Ovary (tissue), 9 donors: ENCODE results near the gene USP14. TPM values are rescaled to one million over a fixed set of nuclear protein-coding genes. Genes with fewer than 3 reads are reported as not detected.

Experiments used
- DNase-seq, 5 donors: peaks; one replicate each; pipeline ENCODE4 v3.0.0-alpha.2; 2019 to 2020
- H3K27ac ChIP-seq, 2 donors: fragments of 200-600 bp; one replicate each; pipeline versions ENCODE4 v1.5.1 to v1.8.0; 2019 to 2022
- H3K27me3 ChIP-seq: fragments of 200-600 bp; one replicate; pipeline ENCODE4 v1.8.0; 2022
- H3K36me3 ChIP-seq: fragments of 200-600 bp; sonication (generic); one replicate; pipeline ENCODE4 v1.5.1; 2019
- H3K4me1 ChIP-seq: one replicate; pipeline ENCODE4 v1.8.1; 2013; ENCODE audit warnings: mild to moderate bottlenecking, moderate library complexity; ENCODE audit not compliant: insufficient read depth
- H3K4me3 ChIP-seq: fragments of 200-600 bp; sonication (generic); one replicate; pipeline ENCODE4 v1.5.1; 2017
- H3K9me3 ChIP-seq, 2 donors: fragments of 200-600 bp in 1 of 2; sonication (generic) in 1 of 2; one replicate each; pipeline versions ENCODE4 v1.5.1 to v1.8.1; 2013 to 2019; ENCODE audit warnings: mild to moderate bottlenecking in 1 of 2, moderate library complexity in 1 of 2
- CTCF ChIP-seq, 3 donors: fragments of 450-650 bp in 2 of 3; fragments of 200-600 bp in 1 of 3; IDR thresholded peaks; one replicate each; pipeline versions ENCODE4 v1.5.1 to v1.8.0; 2016 to 2022; ENCODE audit warnings: antibody characterized with exemption in 3 of 3, mild to moderate bottlenecking in 1 of 3
- EP300 ChIP-seq: sonication (generic); formaldehyde crosslinking; IDR thresholded peaks from one replicate; pipeline ENCODE4 v1.6.1; 2017; ENCODE audit warnings: antibody characterized with exemption
- POLR2A ChIP-seq: fragments of 450-650 bp; IDR thresholded peaks from one replicate; pipeline ENCODE4 v1.6.1; 2017; ENCODE audit warnings: antibody characterized with exemption, mild to moderate bottlenecking, moderate library complexity
- WGBS, 3 donors: extraction: QIAGEN DNeasy Blood & Tissue Kit in 1 of 3; methylation state at CpG; one replicate each; pipeline versions ENCODE4 v1.1.5 to v1.1.7; 2013 to 2017; 5-methylcytosine and 5-hydroxymethylcytosine counted together
- intact Hi-C, 4 donors: fragments of 100-400 bp; cut with DNase I; formaldehyde crosslinking; loops; one replicate each; pipeline versions ENCODE4 v1.11.0 to v1.15.1; 2022 to 2023
- polyA plus RNA-seq, 2 donors: library from polyadenylated mRNA; stranded (reverse); fragments of 200-250 nt in 1 of 2; fragments of 350-450 nt in 1 of 2; fragmentation: Illumina TruSeq in 1 of 2; extraction: RNeasy Lipid Tissue Mini Kit (QIAGEN cat#74804) in 1 of 2; gene quantifications; one replicate each; pipeline ENCODE4 v1.2.3, GENCODE V29; 2013 to 2014
- total RNA-seq, 7 donors: library from RNA; depleted of rRNA in 2 of 7; stranded (reverse); fragments of >200 nt in 2 of 7; fragmentation: NEBNext Ultra II Directional in 3 of 7; extraction: Animal tissue kit (Norgen Biotek cat#: 25700) in 3 of 7; gene quantifications; one replicate each; pipeline versions ENCODE4 v1.1.0 to v1.2.4, GENCODE V29; 2016 to 2023
- donor health status: DM: no; HTN: no; CAD: no; lungs with moderate emphysema.
- donor health status: DM: no; HTN: no; CAD: no.
- donor health status: Bipolar disorder and iron deficiency.
- donor health status: DM: yes; HTN: yes; CAD: no.
- donor health status: DM: no; HTN: no; CAD: no.
- donor health status: DM: yes; HTN: yes; CAD: no.

Gene USP14
- total and polyA plus RNA-seq, 9 donors: 14.4 to 52.1 (median 40.1) TPM

GRCh38 chr18:245282-245847 lies 87.0 kb downstream of the USP14 start:
- no peaks in the 10 kb centered on the region for H3K4me1 ChIP-seq
- 93 to 96% (median 95%) methylated on average over 2 of the region's 2 CpGs for WGBS, 3 donors
- H3K9me3 ChIP-seq: no peaks in the 10 kb centered on the region
- no peak overlapping the region for H3K4me3 ChIP-seq
- no peak for DNase-seq
- intact Hi-C loops: no loop called here
- no peaks in the 10 kb centered on the region for H3K27me3 ChIP-seq
- no peak overlapping the region for H3K27ac ChIP-seq
- no peaks in the 10 kb centered on the region for H3K36me3 ChIP-seq
- TF ChIP-seq CTCF (IDR thresholded peaks at IDR 0.05) (no peak), EP300 (no peak), POLR2A (no peak)

- TF ChIP-seq CTCF (IDR thresholded peaks at IDR 0.05): no peak
- TF ChIP-seq POLR2A: no peak
- TF ChIP-seq EP300: no peak
- no peaks in the 10 kb centered on the region for H3K27me3 ChIP-seq
- no peak for DNase-seq
- WGBS, 3 donors: 85 to 95% (median 92%) methylated on average over 4 of the region's 4 CpGs
- no peaks in the 10 kb centered on the region for H3K4me1 ChIP-seq
- H3K27ac ChIP-seq: no peak overlapping the region
- intact Hi-C loops: no loop called here
- no peak overlapping the region for H3K4me3 ChIP-seq
- H3K36me3 ChIP-seq: no peaks in the 10 kb centered on the region
- H3K9me3 ChIP-seq: no peaks in the 10 kb centered on the region
These were observed 89.7 kb downstream of the USP14 start for GRCh38 chr18:248053-248452.

- 92 to 95% (median 94%) methylated on average over 2 of the region's 2 CpGs for WGBS, 3 donors
- TF ChIP-seq CTCF (IDR thresholded peaks at IDR 0.05) (no peak), POLR2A (no peak), EP300 (no peak)
- H3K27ac ChIP-seq: no peak overlapping the region
- intact Hi-C loops: no loop called here
- H3K4me3 ChIP-seq: no peak overlapping the region
- no peaks in the 10 kb centered on the region for H3K4me1 ChIP-seq
- no peaks in the 10 kb centered on the region for H3K36me3 ChIP-seq
- no peak for DNase-seq
- H3K27me3 ChIP-seq: no peaks in the 10 kb centered on the region
- no peaks in the 10 kb centered on the region for H3K9me3 ChIP-seq
These were observed 92.3 kb downstream of the USP14 start for GRCh38 chr18:250685-251084.

GRCh38 chr18:251572-251971 lies 93.2 kb downstream of the USP14 start:
- Histone ChIP-seq H3K9me3 (no peaks in the 10 kb centered on the region), H3K4me3 (no peak overlapping the region), H3K4me1 (no peaks in the 10 kb centered on the region), H3K27me3 (no peaks in the 10 kb centered on the region), H3K36me3 (no peaks in the 10 kb centered on the region), H3K27ac (no peak overlapping the region)
- no peak for DNase-seq
- intact Hi-C loops: no loop called here
- no peak for TF ChIP-seq CTCF (IDR thresholded peaks at IDR 0.05)
- whole genome bisulfite sequencing, 3 donors: 87 to 100% (median 97%) methylated on average over 5 of the region's 5 CpGs
